Measurements from ENCODE around the gene HIP1. TPM values are rescaled to one million over a fixed set of nuclear protein-coding genes. Genes with fewer than 3 reads are reported as not detected.
"Not testable (repeated sequence)": the region's sequence is repeated elsewhere in the genome, so short reads cannot be mapped to it uniquely, and the experiment has no call there.

Gene HIP1
- total RNA-seq, 2 donors from 2014 or later, result 42.9 to 48.2 TPM

DNA sequence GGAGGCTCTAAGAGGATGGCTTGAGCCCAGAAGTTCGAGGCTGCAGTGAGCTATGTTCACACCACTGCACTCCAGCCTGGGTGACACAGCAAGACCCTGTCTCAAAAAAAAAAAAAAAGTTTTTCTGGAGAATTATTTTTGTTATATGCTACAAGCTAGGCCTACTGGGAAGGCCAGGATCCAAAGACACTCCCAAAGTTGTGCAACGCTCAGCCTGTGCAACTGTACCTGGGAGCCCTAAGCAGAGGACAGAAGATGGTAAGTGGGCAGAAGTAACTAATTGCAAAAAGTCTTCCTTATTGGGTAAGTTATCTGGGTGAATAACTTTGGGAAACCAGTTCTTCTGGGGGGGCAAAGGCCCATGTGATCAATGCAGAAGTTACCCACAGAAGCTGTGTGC, 17.3 kb downstream of the HIP1 start:
- Histone ChIP-seq H3K27me3 (replicated peaks; ENCODE audit: insufficient read depth) (no peaks in the 10 kb centered on the region), H3K27ac (no peak overlapping the region), H3K36me3 (no peaks in the 10 kb centered on the region), H3K4me1 (ENCODE audit: control insufficient read depth in 1 of 2, low read depth in 2 of 2) (peaks cover 11 to 41% of the 10 kb centered on the region in 2 donors), H3K4me3 (no peak overlapping the region), H3K9me3 (no peaks in the 10 kb centered on the region)
- ATAC-seq (ENCODE audit: insufficient number of reproducible peaks, low FRiP score, low read depth) (no peak), DNase-seq (ENCODE audit: low spot score) (no peak)
- TF ChIP-seq, protein P1, sequence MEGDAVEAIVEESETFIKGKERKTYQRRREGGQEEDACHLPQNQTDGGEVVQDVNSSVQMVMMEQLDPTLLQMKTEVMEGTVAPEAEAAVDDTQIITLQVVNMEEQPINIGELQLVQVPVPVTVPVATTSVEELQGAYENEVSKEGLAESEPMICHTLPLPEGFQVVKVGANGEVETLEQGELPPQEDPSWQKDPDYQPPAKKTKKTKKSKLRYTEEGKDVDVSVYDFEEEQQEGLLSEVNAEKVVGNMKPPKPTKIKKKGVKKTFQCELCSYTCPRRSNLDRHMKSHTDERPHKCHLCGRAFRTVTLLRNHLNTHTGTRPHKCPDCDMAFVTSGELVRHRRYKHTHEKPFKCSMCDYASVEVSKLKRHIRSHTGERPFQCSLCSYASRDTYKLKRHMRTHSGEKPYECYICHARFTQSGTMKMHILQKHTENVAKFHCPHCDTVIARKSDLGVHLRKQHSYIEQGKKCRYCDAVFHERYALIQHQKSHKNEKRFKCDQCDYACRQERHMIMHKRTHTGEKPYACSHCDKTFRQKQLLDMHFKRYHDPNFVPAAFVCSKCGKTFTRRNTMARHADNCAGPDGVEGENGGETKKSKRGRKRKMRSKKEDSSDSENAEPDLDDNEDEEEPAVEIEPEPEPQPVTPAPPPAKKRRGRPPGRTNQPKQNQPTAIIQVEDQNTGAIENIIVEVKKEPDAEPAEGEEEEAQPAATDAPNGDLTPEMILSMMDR (IDR thresholded peaks at IDR 0.05), result no peak

- no peaks in the 10 kb centered on the region for H3K36me3 ChIP-seq
- DNase-seq (ENCODE audit: low spot score) (no peak), ATAC-seq (ENCODE audit: insufficient number of reproducible peaks, low FRiP score, low read depth) (no peak)
- TF ChIP-seq, protein P1 (IDR thresholded peaks at IDR 0.05), result no peak
- H3K27me3 ChIP-seq (replicated peaks; ENCODE audit: insufficient read depth), result no peaks in the 10 kb centered on the region
- H3K27ac ChIP-seq, result no peak overlapping the region
- no peaks in the 10 kb centered on the region for H3K9me3 ChIP-seq
- peaks cover 13 to 59% of the 10 kb centered on the region in 2 donors for H3K4me1 ChIP-seq (ENCODE audit: control insufficient read depth in 1 of 2, low read depth in 2 of 2)
- H3K4me3 ChIP-seq, result no peak overlapping the region
These were observed 19.1 kb downstream of the HIP1 start for GRCh38 chr7:75719626-75720025.

DNA sequence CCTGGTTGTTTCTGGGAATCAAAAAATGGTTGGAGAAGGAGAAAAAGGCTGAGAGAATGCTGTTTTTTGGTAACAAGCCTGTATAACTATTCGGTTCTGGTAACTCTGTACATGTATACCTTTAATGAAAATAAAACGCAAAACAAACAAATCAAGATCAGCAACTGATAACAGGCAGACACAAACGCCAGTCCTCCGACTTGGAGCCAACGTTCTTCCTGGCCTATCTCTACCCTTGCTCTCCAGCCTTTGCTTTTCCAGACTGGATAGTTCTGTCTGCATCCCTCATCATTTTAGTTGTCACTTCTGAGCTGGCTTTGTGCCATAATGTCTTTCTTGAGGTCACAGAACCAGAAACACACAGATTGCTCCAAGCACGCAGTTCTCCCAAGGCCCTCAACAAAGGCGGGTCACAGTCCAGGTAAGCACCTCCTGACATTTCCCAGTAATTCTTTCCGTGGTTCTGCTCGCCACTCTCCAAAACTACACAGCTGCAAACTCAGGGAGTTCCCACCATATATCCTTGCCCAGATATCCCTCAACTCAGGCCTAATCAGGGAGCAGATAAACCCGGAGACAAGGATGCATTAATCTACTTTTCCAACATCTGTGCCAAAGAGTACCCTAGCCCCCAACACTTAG, 20.2 kb downstream of the HIP1 start:
- Histone ChIP-seq H3K27ac (peak overlapping the region in 1 of 2 donors; percentile 15), H3K27me3 (replicated peaks; ENCODE audit: insufficient read depth) (no peaks in the 10 kb centered on the region), H3K4me1 (ENCODE audit: control insufficient read depth in 1 of 2, low read depth in 2 of 2) (peaks cover 24 to 70% of the 10 kb centered on the region in 2 donors), H3K36me3 (no peaks in the 10 kb centered on the region), H3K4me3 (no peak overlapping the region), H3K9me3 (no peaks in the 10 kb centered on the region)
- TF ChIP-seq, protein P1 (IDR thresholded peaks at IDR 0.05), result no peak
- ATAC-seq (ENCODE audit: insufficient number of reproducible peaks, low FRiP score, low read depth) (no peak), DNase-seq (ENCODE audit: low spot score) (no peak)

DNA sequence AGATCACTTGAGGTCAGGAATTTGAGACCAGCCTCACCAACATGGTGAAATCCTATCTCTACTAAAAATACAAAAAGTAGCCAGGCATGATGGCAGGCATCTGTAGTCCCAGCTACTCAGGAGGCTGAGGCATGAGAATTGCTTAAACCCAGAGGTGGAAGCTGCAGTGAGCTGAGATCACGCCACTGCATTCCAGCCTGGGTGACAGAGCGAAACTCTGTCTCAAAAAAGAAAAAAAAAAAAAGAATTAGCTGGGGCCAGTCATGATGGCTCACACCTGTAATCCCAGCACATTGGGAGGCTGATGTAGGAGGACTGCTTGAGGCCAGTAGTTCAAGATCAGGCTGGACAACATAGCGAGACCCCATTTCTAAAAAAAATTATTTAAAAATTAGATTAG, 21.0 kb downstream of the HIP1 start:
- not testable (repeated sequence) for H3K36me3 ChIP-seq; H3K4me3 ChIP-seq; ATAC-seq (ENCODE audit: insufficient number of reproducible peaks, low FRiP score, low read depth); H3K27me3 ChIP-seq (replicated peaks; ENCODE audit: insufficient read depth); DNase-seq (ENCODE audit: low spot score); H3K9me3 ChIP-seq
- Histone ChIP-seq H3K27ac (peak overlapping the region in 1 of 2 donors; percentile 92), H3K4me1 (ENCODE audit: control insufficient read depth in 1 of 2, low read depth in 2 of 2) (peaks cover 31 to 70% of the 10 kb centered on the region in 2 donors)

- H3K27me3 ChIP-seq (replicated peaks; ENCODE audit: insufficient read depth), result no peaks in the 10 kb centered on the region
- H3K9me3 ChIP-seq, result no peaks in the 10 kb centered on the region
- H3K36me3 ChIP-seq, result no peaks in the 10 kb centered on the region
- DNase-seq (ENCODE audit: low spot score), result no peak
- peaks cover 25 to 70% of the 10 kb centered on the region in 2 donors for H3K4me1 ChIP-seq (ENCODE audit: control insufficient read depth in 1 of 2, low read depth in 2 of 2)
- TF ChIP-seq, protein P1 (IDR thresholded peaks at IDR 0.05), result no peak
- no peak overlapping the region for H3K4me3 ChIP-seq
- peak; percentile 39 for ATAC-seq (ENCODE audit: insufficient number of reproducible peaks, low FRiP score, low read depth)
- peak overlapping the region; percentile 54 to 92 for H3K27ac ChIP-seq
These were observed 21.6 kb downstream of the HIP1 start for GRCh38 chr7:75716992-75717626.

Measured in thoracic aorta (tissue), 2 donors.